Neural progenitor cell (in vitro differentiated cells): Measurements from ENCODE around the gene FYB2. TPM values are rescaled to one million over a fixed set of nuclear protein-coding genes. Genes with fewer than 3 reads are reported as not detected.

Source experiments
- DNase-seq: peaks from one replicate; pipeline ENCODE4 v3.0.0-alpha.2; 2016; ENCODE audit warnings: low spot score
- H2AFZ ChIP-seq: fragments of 200-600 bp; sonication (generic); replicated peaks from 2 replicates; pipeline ENCODE4 v1.6.1; 2016; ENCODE audit warnings: antibody characterized with exemption
- H3F3A ChIP-seq: fragments of 200-600 bp; sonication (generic); 2 replicates; pipeline ENCODE4 v1.6.1; 2016; ENCODE audit warnings: antibody characterized with exemption, low read depth
- H3K27ac ChIP-seq: fragments of 200-600 bp; sonication (generic); 2 replicates; pipeline ENCODE4 v1.5.1; 2016; ENCODE audit warnings: mild to moderate bottlenecking
- H3K27me3 ChIP-seq: fragments of 200-600 bp; sonication (generic); 2 replicates; pipeline ENCODE4 v1.6.1; 2016; ENCODE audit warnings: mild to moderate bottlenecking, moderate library complexity
- H3K36me3 ChIP-seq: fragments of 200-600 bp; sonication (generic); 2 replicates; pipeline ENCODE4 v1.5.1; 2016
- H3K4me1 ChIP-seq: fragments of 200-600 bp; sonication (generic); 2 replicates; pipeline ENCODE4 v1.6.1; 2016; ENCODE audit warnings: mixed run types
- H3K4me2 ChIP-seq: fragments of 200-600 bp; sonication (generic); 2 replicates; pipeline ENCODE4 v1.6.1; 2016
- H3K4me3 ChIP-seq: fragments of 200-600 bp; sonication (generic); 2 replicates; pipeline ENCODE4 v1.5.1; 2016
- H3K79me2 ChIP-seq: fragments of 200-600 bp; sonication (generic); 2 replicates; pipeline ENCODE4 v1.6.1; 2016; ENCODE audit warnings: low read depth
- H3K9ac ChIP-seq: fragments of 200-600 bp; sonication (generic); 2 replicates; pipeline ENCODE4 v1.6.1; 2016
- H3K9me3 ChIP-seq: fragments of 200-600 bp; sonication (generic); 2 replicates; pipeline ENCODE4 v1.5.1; 2016; ENCODE audit warnings: low read depth
- H4K20me1 ChIP-seq: fragments of 200-600 bp; sonication (generic); 2 replicates; pipeline ENCODE4 v1.6.1; 2016; ENCODE audit warnings: low read depth
- H3K27ac Mint-ChIP-seq: 3 replicates; pipeline ENCODE4 v1.8.0; 2021; ENCODE audit warnings: mixed read lengths
- H3K27me3 Mint-ChIP-seq: 2 replicates; pipeline ENCODE4 v1.8.0; 2022; ENCODE audit warnings: low read depth, mild to moderate bottlenecking, inconsistent platforms, moderate library complexity, mixed read lengths; ENCODE audit not compliant: insufficient read depth
- H3K36me3 Mint-ChIP-seq: 3 replicates; pipeline ENCODE4 v1.8.0; 2021; ENCODE audit warnings: mixed read lengths
- H3K4me1 Mint-ChIP-seq: 3 replicates; pipeline ENCODE4 v1.8.0; 2021; ENCODE audit warnings: mixed read lengths
- H3K4me3 Mint-ChIP-seq: 3 replicates; pipeline ENCODE4 v1.8.0; 2021; ENCODE audit warnings: mild to moderate bottlenecking, moderate library complexity, mixed read lengths
- H3K9me3 Mint-ChIP-seq: 3 replicates; pipeline ENCODE4 v1.8.0; 2020; ENCODE audit warnings: mixed read lengths
- CTCF ChIP-seq: fragments of 200-600 bp; sonication (generic); IDR thresholded peaks from 2 replicates; pipeline ENCODE4 v1.5.1; 2017; ENCODE audit warnings: antibody characterized with exemption, mild to moderate bottlenecking
- EZH2 ChIP-seq: fragments of 200-600 bp; sonication (generic); IDR thresholded peaks from 2 replicates; pipeline ENCODE4 v1.6.1; 2017; ENCODE audit warnings: antibody characterized with exemption, mild to moderate bottlenecking, moderate library complexity
- EZH2phosphoT487 ChIP-seq: fragments of 200-600 bp; sonication (generic); IDR thresholded peaks from 2 replicates; pipeline ENCODE4 v1.6.1; 2017; ENCODE audit warnings: antibody characterized with exemption
- total RNA-seq: library from RNA; depleted of rRNA; stranded (reverse); fragments of >200 nt; gene quantifications from 2 replicates; pipeline ENCODE4 v1.2.3, GENCODE V29; 2015; ENCODE audit warnings: low replicate concordance

Gene FYB2
- total RNA-seq, 1 donor from 2014 or later: 8.9 TPM

DNA sequence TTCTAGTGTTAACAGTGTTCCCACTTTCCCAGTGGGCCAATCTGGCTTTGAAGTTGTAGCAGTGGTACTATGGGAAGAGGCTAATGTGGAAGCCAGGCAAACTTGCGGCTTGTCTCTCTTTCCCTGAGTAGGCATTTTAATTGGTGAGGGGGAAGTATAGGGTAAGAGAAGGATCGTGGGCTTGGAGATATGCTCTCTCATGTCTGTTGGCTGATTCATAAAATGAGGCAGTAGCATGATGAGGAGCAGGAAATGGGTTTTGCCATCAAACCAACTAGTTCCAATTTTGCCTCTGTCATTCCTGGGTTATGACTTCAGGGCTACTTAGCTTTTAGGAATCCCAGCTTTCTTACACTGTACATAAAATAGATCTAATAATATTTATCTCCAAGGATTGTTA lies 47.5 kb upstream of the FYB2 start:
- Histone ChIP-seq H3K27me3 (no peaks in the 10 kb centered on the region), H3K4me1 (no peaks in the 10 kb centered on the region), H2AFZ (no peak overlapping the region), H3F3A (no peaks in the 10 kb centered on the region), H3K79me2 (no peaks in the 10 kb centered on the region), H4K20me1 (no peaks in the 10 kb centered on the region), H3K4me2 (no peak overlapping the region), H3K36me3 (no peaks in the 10 kb centered on the region), H3K27ac (no peak overlapping the region), H3K9ac (no peak overlapping the region), H3K9me3 (no peaks in the 10 kb centered on the region), H3K4me3 (no peak overlapping the region)
- Mint-ChIP-seq H3K9me3 (no peaks in the 10 kb centered on the region), H3K4me3 (no peak overlapping the region), H3K36me3 (no peaks in the 10 kb centered on the region), H3K27ac (no peak overlapping the region), H3K27me3 (peaks cover 3% of the 10 kb centered on the region), H3K4me1 (no peaks in the 10 kb centered on the region)
- no peak for DNase-seq
- TF ChIP-seq CTCF (no peak), EZH2phosphoT487 (no peak), EZH2 (no peak)

- H3K27me3 ChIP-seq: no peaks in the 10 kb centered on the region
- Mint-ChIP-seq H3K4me3 (no peak overlapping the region), H3K9me3 (no peaks in the 10 kb centered on the region), H3K4me1 (no peaks in the 10 kb centered on the region), H3K27ac (no peak overlapping the region), H3K27me3 (no peaks in the 10 kb centered on the region), H3K36me3 (no peaks in the 10 kb centered on the region)
- no peaks in the 10 kb centered on the region for H3K79me2 ChIP-seq
- H3K27ac ChIP-seq: no peak overlapping the region
- DNase-seq: no peak
- H3F3A ChIP-seq: no peaks in the 10 kb centered on the region
- no peak overlapping the region for H2AFZ ChIP-seq
- H4K20me1 ChIP-seq: no peaks in the 10 kb centered on the region
- H3K36me3 ChIP-seq: no peaks in the 10 kb centered on the region
- H3K4me1 ChIP-seq: no peaks in the 10 kb centered on the region
- H3K9me3 ChIP-seq: no peaks in the 10 kb centered on the region
- no peak for TF ChIP-seq EZH2
- TF ChIP-seq CTCF: no peak
- no peak for TF ChIP-seq EZH2phosphoT487
- H3K4me3 ChIP-seq: no peak overlapping the region
- H3K9ac ChIP-seq: no peak overlapping the region
- H3K4me2 ChIP-seq: no peak overlapping the region
Observed at GRCh38 chr1:56864430-56864829, 45.2 kb upstream of the FYB2 start.

DNA sequence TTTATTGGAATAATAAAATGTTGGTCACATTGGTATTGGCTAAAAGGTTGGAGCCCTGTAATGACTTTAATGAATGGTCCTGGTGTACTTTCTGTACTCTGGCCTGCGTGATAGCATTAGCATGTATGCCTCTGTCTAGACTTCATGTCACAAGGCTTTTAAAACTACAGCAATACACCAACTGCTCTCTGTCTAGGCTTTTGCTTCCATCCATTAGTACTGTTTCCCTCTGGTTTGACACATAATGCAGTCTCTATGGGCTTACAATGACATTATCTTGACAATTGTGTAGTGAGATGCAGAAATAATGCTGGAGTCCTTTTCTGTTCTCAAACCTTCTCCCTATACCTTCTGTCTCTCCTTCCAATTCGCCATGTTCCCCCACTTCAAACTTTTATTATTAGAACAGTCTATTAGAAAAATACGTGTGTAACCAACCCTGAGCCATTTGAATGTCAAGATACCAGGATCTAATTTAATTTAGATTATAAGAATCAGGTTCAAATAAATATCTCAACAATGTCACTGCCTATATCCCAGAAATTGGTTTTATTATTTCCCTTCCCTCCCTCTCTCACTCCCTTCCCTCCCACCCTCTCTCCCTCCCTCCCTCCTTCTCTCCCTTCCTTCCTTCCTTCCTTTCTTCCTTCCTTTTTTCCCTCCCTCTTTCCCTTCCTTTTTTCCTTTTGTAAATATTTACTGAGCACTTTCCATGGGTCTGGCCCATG lies 44.2 kb upstream of the FYB2 start:
- no peaks in the 10 kb centered on the region for H3K4me1 Mint-ChIP-seq
- Histone ChIP-seq H3K4me2 (no peak overlapping the region), H3K4me1 (no peaks in the 10 kb centered on the region), H3K79me2 (no peaks in the 10 kb centered on the region), H4K20me1 (no peaks in the 10 kb centered on the region), H3K4me3 (no peak overlapping the region), H3K9ac (no peak overlapping the region), H3K27me3 (no peaks in the 10 kb centered on the region), H3F3A (no peaks in the 10 kb centered on the region), H3K9me3 (no peaks in the 10 kb centered on the region), H3K36me3 (no peaks in the 10 kb centered on the region), H3K27ac (no peak overlapping the region), H2AFZ (no peak overlapping the region)
- no peaks in the 10 kb centered on the region for H3K27me3 Mint-ChIP-seq
- H3K4me3 Mint-ChIP-seq: no peak overlapping the region
- no peaks in the 10 kb centered on the region for H3K36me3 Mint-ChIP-seq
- H3K9me3 Mint-ChIP-seq: no peaks in the 10 kb centered on the region
- TF ChIP-seq EZH2phosphoT487: no peak
- no peak for TF ChIP-seq CTCF
- TF ChIP-seq EZH2: no peak
- DNase-seq: no peak
- no peak overlapping the region for H3K27ac Mint-ChIP-seq
